Choroid plexus epithelial cell (primary cell): ENCODE results near the gene ADARB1.

ENCODE experiments used
- DNase-seq: peaks from one replicate; pipeline ENCODE4 v3.0.0-alpha.2; 2010; ENCODE audit warnings: low read depth
- H3K4me3 ChIP-seq: 2 replicates; pipeline ENCODE4 v1.5.1; 2011; ENCODE audit warnings: low read depth, mild to moderate bottlenecking, control low read depth, low read length, moderate library complexity
- TF ChIP-seq, protein P1 (sequence below): conservative IDR thresholded peaks from 2 replicates; pipeline ENCODE4 v1.5.1; 2011; ENCODE audit warnings: low read depth, mild to moderate bottlenecking, control low read depth, inconsistent platforms, low read length, moderate library complexity

ADARB1 gene

DNA sequence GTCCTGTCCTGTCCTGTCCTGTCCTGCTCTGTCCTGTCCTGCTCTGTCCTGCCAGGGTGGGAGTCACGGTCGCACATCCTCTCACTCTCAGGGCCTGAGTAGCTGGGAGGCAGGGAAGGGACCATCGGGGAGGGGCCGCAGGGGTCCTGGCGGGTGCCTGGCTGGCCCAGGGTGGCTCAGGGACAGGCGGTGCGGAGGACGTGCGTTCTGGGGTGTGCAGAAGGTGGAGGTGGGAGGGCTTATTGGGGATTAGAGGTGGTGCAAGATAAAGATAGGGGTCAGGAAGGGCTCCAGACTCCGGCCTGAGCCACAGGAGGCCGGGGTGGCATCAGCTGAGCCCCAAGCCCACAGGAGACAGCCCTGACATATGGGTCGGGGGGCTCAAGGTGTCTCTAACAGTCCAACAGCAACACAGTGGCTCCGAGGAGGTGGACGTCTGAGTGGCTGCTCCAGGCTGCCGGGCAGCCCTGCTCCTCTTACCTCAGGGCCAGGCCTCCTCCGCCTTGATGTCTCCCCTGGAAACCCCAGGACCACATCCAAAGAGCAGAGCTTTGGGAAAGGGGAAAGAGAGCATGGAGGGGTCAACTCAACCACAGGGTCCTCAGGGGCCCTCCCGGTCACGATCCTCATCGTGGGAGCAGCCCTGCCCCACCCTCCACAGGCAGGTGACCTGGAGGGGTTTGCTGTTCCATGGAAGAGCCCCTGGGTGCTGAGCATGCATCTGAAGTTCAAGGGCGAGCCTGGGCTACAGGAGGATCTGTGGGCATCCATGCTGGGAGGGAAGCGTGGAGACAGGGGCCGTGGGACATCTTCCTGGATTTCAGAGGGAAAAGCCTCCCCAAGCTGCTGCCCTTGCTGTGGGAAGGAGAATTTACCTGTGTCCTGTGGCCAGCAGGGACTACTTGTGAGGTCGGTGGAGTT is 39.6 kb upstream of the ADARB1 start:
- DNase-seq: no peak
- no peak overlapping the region for H3K4me3 ChIP-seq
- TF ChIP-seq, protein P1, sequence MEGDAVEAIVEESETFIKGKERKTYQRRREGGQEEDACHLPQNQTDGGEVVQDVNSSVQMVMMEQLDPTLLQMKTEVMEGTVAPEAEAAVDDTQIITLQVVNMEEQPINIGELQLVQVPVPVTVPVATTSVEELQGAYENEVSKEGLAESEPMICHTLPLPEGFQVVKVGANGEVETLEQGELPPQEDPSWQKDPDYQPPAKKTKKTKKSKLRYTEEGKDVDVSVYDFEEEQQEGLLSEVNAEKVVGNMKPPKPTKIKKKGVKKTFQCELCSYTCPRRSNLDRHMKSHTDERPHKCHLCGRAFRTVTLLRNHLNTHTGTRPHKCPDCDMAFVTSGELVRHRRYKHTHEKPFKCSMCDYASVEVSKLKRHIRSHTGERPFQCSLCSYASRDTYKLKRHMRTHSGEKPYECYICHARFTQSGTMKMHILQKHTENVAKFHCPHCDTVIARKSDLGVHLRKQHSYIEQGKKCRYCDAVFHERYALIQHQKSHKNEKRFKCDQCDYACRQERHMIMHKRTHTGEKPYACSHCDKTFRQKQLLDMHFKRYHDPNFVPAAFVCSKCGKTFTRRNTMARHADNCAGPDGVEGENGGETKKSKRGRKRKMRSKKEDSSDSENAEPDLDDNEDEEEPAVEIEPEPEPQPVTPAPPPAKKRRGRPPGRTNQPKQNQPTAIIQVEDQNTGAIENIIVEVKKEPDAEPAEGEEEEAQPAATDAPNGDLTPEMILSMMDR: no peak

DNA sequence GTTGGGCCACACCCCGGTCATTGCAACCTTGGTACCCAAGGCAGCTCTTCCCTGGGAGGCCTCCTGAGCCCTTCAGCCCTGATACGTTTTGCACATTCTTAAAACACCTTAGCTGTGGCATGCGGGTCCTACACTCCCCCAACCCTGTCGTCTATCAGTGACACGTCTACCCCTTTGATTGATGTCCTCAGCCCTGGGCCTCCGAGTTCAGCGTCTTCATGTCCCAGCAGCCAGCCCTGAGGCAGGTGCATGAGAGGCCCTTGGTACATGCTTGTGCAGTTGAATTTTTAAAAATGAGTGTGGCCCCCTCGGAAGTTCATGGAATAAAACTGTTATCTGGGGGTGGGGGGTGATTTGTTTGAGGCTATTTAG is 38.9 kb upstream of the ADARB1 start:
- TF ChIP-seq, protein P1: no peak
- DNase-seq: no peak
- no peak overlapping the region for H3K4me3 ChIP-seq

DNA sequence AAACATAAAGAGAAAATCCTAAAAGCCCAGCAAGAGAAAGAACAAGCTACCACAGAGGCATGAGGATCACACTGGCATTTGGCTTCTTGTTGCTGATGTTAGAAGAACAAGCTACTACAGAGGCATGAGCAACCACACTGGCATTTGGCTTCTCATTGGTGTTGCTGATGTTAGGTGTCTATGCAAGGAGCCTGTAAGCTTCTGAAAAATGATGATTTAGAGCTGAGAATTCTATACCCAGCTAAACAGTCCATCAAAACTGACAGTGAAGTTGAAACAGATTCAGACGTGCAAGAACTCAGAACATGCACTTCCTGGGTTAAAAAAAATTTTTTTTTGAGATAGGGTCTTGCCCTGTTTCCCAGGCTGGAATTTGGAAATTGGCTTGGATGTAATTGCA is 37.8 kb upstream of the ADARB1 start:
- no peak for DNase-seq
- H3K4me3 ChIP-seq: no peak overlapping the region
- TF ChIP-seq, protein P1: no peak

DNA sequence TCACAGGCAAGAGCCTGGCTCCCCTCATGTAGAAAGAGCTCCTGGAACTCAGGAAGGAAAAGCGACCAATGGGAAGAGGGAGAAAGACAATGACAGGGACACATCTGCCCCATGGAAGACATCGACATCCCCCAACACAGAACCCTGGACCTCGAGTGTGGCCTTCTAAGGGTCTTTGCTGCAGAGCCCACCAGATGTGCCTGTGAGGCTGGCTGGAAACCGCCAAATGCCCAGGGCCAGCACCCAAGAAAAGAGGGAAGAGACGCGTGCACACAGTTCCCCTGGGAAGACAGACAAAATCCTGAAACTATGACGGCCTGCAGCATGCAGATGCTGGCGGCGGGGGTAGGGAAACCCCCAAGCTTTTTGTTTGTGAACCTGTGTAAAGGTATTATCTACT is 36.4 kb upstream of the ADARB1 start:
- TF ChIP-seq, protein P1: no peak
- no peak for DNase-seq
- H3K4me3 ChIP-seq: no peak overlapping the region

DNA sequence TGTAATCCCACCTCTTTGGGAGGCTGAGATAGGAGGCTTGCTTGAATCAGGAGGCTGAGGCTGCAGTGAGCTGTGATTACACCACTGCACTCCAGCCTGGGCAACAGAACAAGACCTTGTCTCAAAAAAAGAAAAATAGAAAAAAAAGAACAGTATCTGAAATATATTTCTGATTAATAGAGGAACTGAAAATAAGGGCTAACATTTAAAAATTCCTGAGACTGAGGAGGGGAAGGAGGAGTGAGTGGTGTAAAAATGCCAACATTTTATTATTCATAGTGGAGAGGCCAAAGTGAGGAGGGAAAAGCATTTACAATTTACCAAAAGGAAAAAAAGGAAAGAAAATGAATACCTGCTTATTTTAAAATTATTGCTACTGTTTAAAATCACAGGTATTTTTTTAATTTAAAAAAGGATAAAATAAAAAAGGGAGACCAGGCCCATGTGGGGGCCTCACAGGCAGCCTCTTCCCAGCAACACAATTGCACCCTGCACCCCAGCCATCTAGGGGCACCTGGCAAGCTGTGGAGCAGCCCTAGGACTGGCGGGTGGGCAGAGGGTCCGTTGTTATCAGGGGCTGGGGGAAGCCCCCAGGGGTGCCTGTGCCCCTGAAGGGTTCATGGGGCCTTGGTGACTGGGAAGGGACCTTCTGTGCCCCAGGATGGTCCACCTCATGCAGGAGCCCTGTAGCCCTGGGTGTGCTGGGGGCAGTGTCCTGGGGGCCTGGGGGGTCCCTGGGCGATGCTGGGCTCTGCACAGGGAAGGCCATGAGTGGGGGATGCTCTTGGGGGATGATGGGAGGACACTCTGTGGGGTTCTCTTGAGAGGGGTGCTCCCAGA is 34.8 kb upstream of the ADARB1 start:
- DNase-seq: no peak
- no peak overlapping the region for H3K4me3 ChIP-seq
- TF ChIP-seq, protein P1: no peak

DNA sequence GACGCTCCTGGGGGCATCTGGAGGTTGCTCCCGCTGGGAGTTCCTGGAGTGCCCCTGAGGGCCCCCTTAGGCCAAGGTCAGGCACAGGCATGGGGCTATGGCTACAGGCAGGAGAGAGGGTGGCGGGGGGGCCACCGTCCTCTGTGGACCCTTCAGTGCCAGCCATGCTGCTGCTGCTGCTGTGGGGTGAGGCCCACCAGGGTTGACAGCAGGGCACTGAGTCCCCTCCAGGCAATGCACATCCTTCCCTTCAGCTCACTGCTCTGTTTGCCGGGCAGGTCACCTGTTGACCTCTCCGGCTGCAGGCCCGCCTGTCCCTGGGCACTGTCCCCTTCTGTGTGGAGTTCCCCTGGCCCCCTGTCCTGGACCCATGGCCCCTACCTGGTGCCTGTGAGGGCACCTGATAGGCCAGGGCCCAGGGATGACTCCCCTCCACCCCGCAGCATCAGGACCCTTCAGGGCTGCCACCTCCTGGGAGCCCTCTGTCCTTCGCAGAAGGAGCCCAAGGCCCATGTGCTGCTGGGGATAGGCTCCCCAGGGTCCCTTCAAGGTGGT is 34.1 kb upstream of the ADARB1 start:
- TF ChIP-seq, protein P1: no peak
- no peak overlapping the region for H3K4me3 ChIP-seq
- no peak for DNase-seq
